GM23248 (cell line): ENCODE results near the gene NHS. TPM values are rescaled to one million over a fixed set of nuclear protein-coding genes. Genes with fewer than 3 reads are reported as not detected.

Experiments used
- DNase-seq: peaks from one replicate; pipeline ENCODE4 v3.0.0-alpha.2; 2015
- H2AFZ ChIP-seq: fragments of 200-600 bp; sonication (generic); 2 replicates; pipeline ENCODE4 v1.6.1; 2016; ENCODE audit warnings: antibody characterized with exemption
- H3F3A ChIP-seq: fragments of 200-600 bp; sonication (generic); 2 replicates; pipeline ENCODE4 v1.6.1; 2016; ENCODE audit warnings: mild to moderate bottlenecking, antibody characterized with exemption, mixed run types; ENCODE audit not compliant: insufficient read depth
- H3K27ac ChIP-seq: fragments of 200-600 bp; sonication (generic); 2 replicates; pipeline ENCODE4 v1.5.1; 2016; ENCODE audit warnings: mild to moderate bottlenecking
- H3K27me3 ChIP-seq: fragments of 200-600 bp; sonication (generic); replicated peaks from 2 replicates; pipeline ENCODE4 v1.6.1; 2016; ENCODE audit warnings: mild to moderate bottlenecking; ENCODE audit not compliant: insufficient read depth
- H3K36me3 ChIP-seq: fragments of 200-600 bp; sonication (generic); 2 replicates; pipeline ENCODE4 v1.6.1; 2016; ENCODE audit warnings: low read depth, mild to moderate bottlenecking
- H3K4me1 ChIP-seq: fragments of 200-600 bp; sonication (generic); 2 replicates; pipeline ENCODE4 v1.6.1; 2016; ENCODE audit warnings: mild to moderate bottlenecking; ENCODE audit not compliant: insufficient read depth
- H3K4me2 ChIP-seq: fragments of 200-600 bp; sonication (generic); one replicate; pipeline ENCODE4 v1.6.1; 2016; ENCODE audit warnings: mild to moderate bottlenecking; ENCODE audit not compliant: unreplicated experiment
- H3K4me3 ChIP-seq: fragments of 200-600 bp; sonication (generic); 2 replicates; pipeline ENCODE4 v1.5.1; 2016; ENCODE audit warnings: mild to moderate bottlenecking
- H3K79me2 ChIP-seq: fragments of 200-600 bp; sonication (generic); 2 replicates; pipeline ENCODE4 v1.6.1; 2016; ENCODE audit warnings: mild to moderate bottlenecking; ENCODE audit not compliant: insufficient read depth
- H3K9ac ChIP-seq: fragments of 200-600 bp; sonication (generic); 2 replicates; pipeline ENCODE4 v1.6.1; 2016; ENCODE audit warnings: mild to moderate bottlenecking
- H3K9me2 ChIP-seq: fragments of 200-600 bp; sonication (generic); 2 replicates; pipeline ENCODE4 v1.6.1; 2016; ENCODE audit warnings: mixed run types, mild to moderate bottlenecking, moderate library complexity; ENCODE audit not compliant: insufficient read depth
- H3K9me3 ChIP-seq: fragments of 200-600 bp; sonication (generic); one replicate; pipeline ENCODE4 v1.6.1; 2017; ENCODE audit warnings: low read depth
- H4K20me1 ChIP-seq: fragments of 200-600 bp; sonication (generic); 2 replicates; pipeline ENCODE4 v1.6.0; 2016; ENCODE audit not compliant: insufficient read depth
- EZH2 ChIP-seq: fragments of 200-600 bp; sonication (generic); IDR thresholded peaks from 2 replicates; pipeline ENCODE4 v1.6.1; 2018; ENCODE audit warnings: antibody characterized with exemption, mild to moderate bottlenecking; ENCODE audit not compliant: insufficient read depth, poor library complexity, severe bottlenecking
- EZH2phosphoT487 ChIP-seq: fragments of 200-600 bp; sonication (generic); IDR thresholded peaks from 2 replicates; pipeline ENCODE4 v1.6.1; 2018; ENCODE audit warnings: antibody characterized with exemption, moderate library complexity, mild to moderate bottlenecking, low read depth; ENCODE audit not compliant: insufficient read depth
- WGBS, 2 experiments: methylation state at CpG; one replicate each; pipeline ENCODE4 v1.1.6; 2015 to 2017; ENCODE audit warnings: low lambda C conversion rate in 2 of 2, low coverage in 1 of 2; ENCODE audit errors: missing lambda C conversion rate in 2 of 2; 5-methylcytosine and 5-hydroxymethylcytosine counted together
- in situ Hi-C: fragments of 300-500 bp; cut with MboI; formaldehyde crosslinking; loops from 2 replicates; pipeline ENCODE4 v1.15.0; 2020
- polyA plus RNA-seq: library from polyadenylated mRNA; unstranded; fragments of >200 nt; fragmentation: Nextera tagmentation; extraction: Ambion mirVana; gene quantifications from 2 replicates; pipeline ENCODE4 v1.2.1, GENCODE V29; 2016
- total RNA-seq: library from RNA; depleted of rRNA; stranded (reverse); fragments of >200 nt; shearing (Covaris generic); gene quantifications from 2 replicates; pipeline ENCODE4 v1.2.3, GENCODE V29; 2014

The NHS gene
- total and polyA plus RNA-seq, 2 experiments from 2014 or later, result 1.0 to 5.6 TPM

GRCh38 chrX:17743913-17744312 is 368.9 kb downstream of the NHS start:
- in situ Hi-C loops, result no loop called here
- no peak overlapping the region for H3K27ac ChIP-seq
- no peak overlapping the region for H3K4me3 ChIP-seq
- DNase-seq, result peak; percentile 7
- no peaks in the 10 kb centered on the region for H4K20me1 ChIP-seq
- no peaks in the 10 kb centered on the region for H3K9me2 ChIP-seq
- no peaks in the 10 kb centered on the region for H3K9me3 ChIP-seq
- H3K9ac ChIP-seq, result no peak overlapping the region
- H3F3A ChIP-seq, result no peaks in the 10 kb centered on the region
- TF ChIP-seq EZH2phosphoT487, result no peak
- no peak for TF ChIP-seq EZH2
- no peaks in the 10 kb centered on the region for H3K36me3 ChIP-seq
- no peak overlapping the region for H3K4me2 ChIP-seq
- H3K27me3 ChIP-seq, result no peaks in the 10 kb centered on the region
- 0 out of 2 replicates have a peak, but pooled peaks cover 5% of the 10 kb centered on the region for H3K4me1 ChIP-seq
- peaks cover 33% of the 10 kb centered on the region for H3K79me2 ChIP-seq
- H2AFZ ChIP-seq, result no peak overlapping the region
- 66 to 71% methylated on average over 2 of the region's 2 CpGs for WGBS, 2 experiments

- Histone ChIP-seq H3K27me3 (no peaks in the 10 kb centered on the region), H4K20me1 (no peaks in the 10 kb centered on the region), H3K4me3 (no peak overlapping the region), H3K4me2 (no peak overlapping the region), H2AFZ (no peak overlapping the region), H3K9me3 (no peaks in the 10 kb centered on the region), H3K9me2 (no peaks in the 10 kb centered on the region), H3K79me2 (peaks cover 22% of the 10 kb centered on the region), H3K4me1 (no peaks in the 10 kb centered on the region), H3K9ac (no peak overlapping the region), H3K36me3 (no peaks in the 10 kb centered on the region), H3F3A (no peaks in the 10 kb centered on the region), H3K27ac (no peak overlapping the region)
- peak; percentile 25 for DNase-seq
- in situ Hi-C loops, result no loop called here
- WGBS, 2 experiments, result 97 to 100% methylated on average over 2 of the region's 2 CpGs
- no peak for TF ChIP-seq EZH2
Observed at GRCh38 chrX:17744896-17745523, 370.0 kb downstream of the NHS start.

DNA sequence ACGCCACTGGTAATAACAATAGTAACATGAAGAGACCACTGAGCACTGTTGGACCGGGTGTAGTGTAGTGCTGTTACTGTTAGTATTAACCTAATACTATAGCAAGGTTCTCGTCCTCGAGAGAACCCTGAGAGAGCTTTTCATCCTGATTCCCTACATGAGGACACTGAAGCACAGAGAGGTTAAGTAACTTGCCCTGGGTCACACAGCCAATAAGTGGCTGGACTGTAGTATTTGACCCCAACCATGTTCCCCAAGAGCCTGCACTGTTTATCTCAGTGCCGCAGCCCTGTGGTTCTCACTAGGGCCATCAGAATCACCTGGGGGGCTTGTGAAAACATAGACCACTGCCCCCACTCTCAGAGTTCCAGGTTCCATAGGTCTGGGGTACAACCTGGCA is 372.7 kb downstream of the NHS start:
- no peaks in the 10 kb centered on the region for H4K20me1 ChIP-seq
- H3K9ac ChIP-seq, result no peak overlapping the region
- no peak for TF ChIP-seq EZH2phosphoT487
- H3K9me3 ChIP-seq, result no peaks in the 10 kb centered on the region
- no peaks in the 10 kb centered on the region for H3K27me3 ChIP-seq
- no peaks in the 10 kb centered on the region for H3K9me2 ChIP-seq
- H3K4me3 ChIP-seq, result no peak overlapping the region
- 94 to 98% methylated on average over 5 of the region's 5 CpGs for WGBS, 2 experiments
- no peak overlapping the region for H3K4me2 ChIP-seq
- H3K79me2 ChIP-seq, result no peaks in the 10 kb centered on the region
- no peak overlapping the region for H3K27ac ChIP-seq
- no peaks in the 10 kb centered on the region for H3K4me1 ChIP-seq
- no peak for DNase-seq
- no peaks in the 10 kb centered on the region for H3F3A ChIP-seq
- H2AFZ ChIP-seq, result no peak overlapping the region
- in situ Hi-C loops, result no loop called here
- no peaks in the 10 kb centered on the region for H3K36me3 ChIP-seq

- H3K4me3 ChIP-seq, result no peak overlapping the region
- in situ Hi-C loops, result no loop called here
- no peak overlapping the region for H3K27ac ChIP-seq
- H2AFZ ChIP-seq, result no peak overlapping the region
- 97 to 100% methylated on average over 5 of the region's 5 CpGs for WGBS, 2 experiments
- no peak overlapping the region for H3K9ac ChIP-seq
- H3F3A ChIP-seq, result no peaks in the 10 kb centered on the region
- H3K9me3 ChIP-seq, result no peaks in the 10 kb centered on the region
- H3K27me3 ChIP-seq, result no peaks in the 10 kb centered on the region
- no peaks in the 10 kb centered on the region for H3K79me2 ChIP-seq
- TF ChIP-seq EZH2 (no peak), EZH2phosphoT487 (no peak)
- H3K4me1 ChIP-seq, result no peaks in the 10 kb centered on the region
- no peak for DNase-seq
- no peaks in the 10 kb centered on the region for H3K9me2 ChIP-seq
- H4K20me1 ChIP-seq, result no peaks in the 10 kb centered on the region
- H3K36me3 ChIP-seq, result no peaks in the 10 kb centered on the region
- H3K4me2 ChIP-seq, result no peak overlapping the region
Observed at GRCh38 chrX:17748684-17749083, 373.7 kb downstream of the NHS start.

DNA sequence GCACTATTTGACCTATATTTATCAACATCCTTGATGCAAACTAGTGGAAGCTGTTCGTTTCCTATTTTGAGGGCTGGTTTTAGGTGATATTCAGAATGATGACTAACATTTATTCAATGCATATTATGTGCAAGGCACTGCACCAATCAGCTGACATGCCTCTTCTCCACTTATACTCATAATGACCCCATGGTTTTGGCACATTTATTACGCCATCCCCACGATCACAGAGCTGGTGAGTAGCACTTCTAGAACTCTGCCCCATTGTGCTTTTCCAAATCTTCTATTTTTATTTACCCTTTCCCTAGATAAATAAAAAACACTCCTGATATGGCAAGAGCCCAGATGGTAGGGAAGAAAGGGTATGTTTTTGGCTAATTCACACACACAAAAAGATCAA is 375.4 kb downstream of the NHS start:
- Histone ChIP-seq H3K36me3 (no peaks in the 10 kb centered on the region), H3K27ac (no peak overlapping the region), H3K27me3 (no peaks in the 10 kb centered on the region), H3F3A (no peaks in the 10 kb centered on the region), H3K4me2 (no peak overlapping the region), H2AFZ (no peak overlapping the region), H3K9me3 (no peaks in the 10 kb centered on the region), H3K79me2 (no peaks in the 10 kb centered on the region), H3K9me2 (no peaks in the 10 kb centered on the region), H4K20me1 (no peaks in the 10 kb centered on the region), H3K4me3 (no peak overlapping the region), H3K9ac (no peak overlapping the region), H3K4me1 (no peaks in the 10 kb centered on the region)
- DNase-seq, result peak; percentile 8
- 66 to 71% methylated on average over 3 of the region's 3 CpGs for WGBS, 2 experiments
- in situ Hi-C loops, result no loop called here
- TF ChIP-seq EZH2, result no peak
- no peak for TF ChIP-seq EZH2phosphoT487
